Occipital lobe (tissue), 2 donors: ENCODE data around the gene HMG20A. TPM values are rescaled to one million over a fixed set of nuclear protein-coding genes. Genes with fewer than 3 reads are reported as not detected.

Experiments
- DNase-seq: peaks from one replicate; lab custom pipeline; 2025; lab: John Stamatoyannopoulos, UW
- total RNA-seq: library from RNA; depleted of rRNA; stranded (reverse); fragments of >200 nt; gene quantifications from one replicate; pipeline ENCODE4 v1.2.3, GENCODE V29; 2014

Gene HMG20A
- total RNA-seq, 1 donor from 2014 or later, result 41.6 TPM

GRCh38 chr15:77426871-77427270 is 6.2 kb downstream of the HMG20A start:
- DNase-seq, result no peak

- DNase-seq, result no peak
Observed at GRCh38 chr15:77430213-77430612, 9.5 kb downstream of the HMG20A start.

GRCh38 chr15:77430652-77431051 is 10.0 kb downstream of the HMG20A start:
- no peak for DNase-seq

- DNase-seq, result no peak
Observed at GRCh38 chr15:77436822-77437221, 16.1 kb downstream of the HMG20A start.

- DNase-seq, result no peak
Observed at GRCh38 chr15:77437264-77437663, 16.6 kb downstream of the HMG20A start.

GRCh38 chr15:77440378-77440999 is 19.8 kb downstream of the HMG20A start:
- DNase-seq, result no peak

GRCh38 chr15:77446840-77447390 is 26.2 kb downstream of the HMG20A start:
- no peak for DNase-seq

GRCh38 chr15:77454265-77454664 is 33.6 kb downstream of the HMG20A start:
- DNase-seq, result no peak

- no peak for DNase-seq
Observed at GRCh38 chr15:77454951-77455350, 34.3 kb downstream of the HMG20A start.

- no peak for DNase-seq
Observed at GRCh38 chr15:77455696-77456321, 35.1 kb downstream of the HMG20A start.

GRCh38 chr15:77456746-77457145 is 36.1 kb downstream of the HMG20A start:
- no peak for DNase-seq

GRCh38 chr15:77457191-77457904 is 36.7 kb downstream of the HMG20A start:
- DNase-seq, result no peak

- no peak for DNase-seq
Observed at GRCh38 chr15:77457905-77458265, 37.2 kb downstream of the HMG20A start.

GRCh38 chr15:77459031-77459430 is 38.3 kb downstream of the HMG20A start:
- no peak for DNase-seq

GRCh38 chr15:77461486-77461885 is 40.8 kb downstream of the HMG20A start:
- DNase-seq, result no peak

- no peak for DNase-seq
Observed at GRCh38 chr15:77464129-77464865, 43.6 kb downstream of the HMG20A start.

GRCh38 chr15:77466521-77466920 is 45.8 kb downstream of the HMG20A start:
- no peak for DNase-seq

GRCh38 chr15:77468896-77469295 is 48.2 kb downstream of the HMG20A start:
- DNase-seq, result no peak

GRCh38 chr15:77470235-77470634 is 49.5 kb downstream of the HMG20A start:
- DNase-seq, result no peak

- DNase-seq, result no peak
Observed at GRCh38 chr15:77473328-77473727, 52.6 kb downstream of the HMG20A start.

- no peak for DNase-seq
Observed at GRCh38 chr15:77474310-77474988, 53.8 kb downstream of the HMG20A start.
